Nephron progenitor cell (in vitro differentiated cells): Measurements from ENCODE around the gene CDH4.

ENCODE experiments used
- DNase-seq: peaks from one replicate; pipeline ENCODE4 v3.0.0; 2021
- H3K27ac Mint-ChIP-seq: 2 replicates; pipeline ENCODE4 v1.8.0; 2021; ENCODE audit warnings: mild to moderate bottlenecking, moderate library complexity, mixed read lengths
- H3K27me3 Mint-ChIP-seq: 2 replicates; pipeline ENCODE4 v1.8.0; 2021; ENCODE audit warnings: mild to moderate bottlenecking, low read depth, mixed read lengths; ENCODE audit not compliant: poor library complexity
- H3K36me3 Mint-ChIP-seq: 2 replicates; pipeline ENCODE4 v1.8.0; 2021; ENCODE audit warnings: low read depth, mixed read lengths
- H3K4me1 Mint-ChIP-seq: 2 replicates; pipeline ENCODE4 v1.8.0; 2021; ENCODE audit warnings: mixed read lengths
- H3K4me3 Mint-ChIP-seq: 2 replicates; pipeline ENCODE4 v1.8.0; 2021; ENCODE audit warnings: mild to moderate bottlenecking, moderate library complexity, mixed read lengths
- H3K9me3 Mint-ChIP-seq: 2 replicates; pipeline ENCODE4 v1.8.0; 2021; ENCODE audit warnings: mild to moderate bottlenecking, moderate library complexity, mixed read lengths
- TF ChIP-seq, protein P1 (sequence below): fragments of 200-600 bp; sonication (generic); IDR thresholded peaks from 2 replicates; pipeline ENCODE4 v1.5.0; 2021; ENCODE audit warnings: antibody characterized with exemption

Gene CDH4

GRCh38 chr20:61790116-61790827 lies 538.2 kb downstream of the CDH4 start:
- TF ChIP-seq, protein P1, sequence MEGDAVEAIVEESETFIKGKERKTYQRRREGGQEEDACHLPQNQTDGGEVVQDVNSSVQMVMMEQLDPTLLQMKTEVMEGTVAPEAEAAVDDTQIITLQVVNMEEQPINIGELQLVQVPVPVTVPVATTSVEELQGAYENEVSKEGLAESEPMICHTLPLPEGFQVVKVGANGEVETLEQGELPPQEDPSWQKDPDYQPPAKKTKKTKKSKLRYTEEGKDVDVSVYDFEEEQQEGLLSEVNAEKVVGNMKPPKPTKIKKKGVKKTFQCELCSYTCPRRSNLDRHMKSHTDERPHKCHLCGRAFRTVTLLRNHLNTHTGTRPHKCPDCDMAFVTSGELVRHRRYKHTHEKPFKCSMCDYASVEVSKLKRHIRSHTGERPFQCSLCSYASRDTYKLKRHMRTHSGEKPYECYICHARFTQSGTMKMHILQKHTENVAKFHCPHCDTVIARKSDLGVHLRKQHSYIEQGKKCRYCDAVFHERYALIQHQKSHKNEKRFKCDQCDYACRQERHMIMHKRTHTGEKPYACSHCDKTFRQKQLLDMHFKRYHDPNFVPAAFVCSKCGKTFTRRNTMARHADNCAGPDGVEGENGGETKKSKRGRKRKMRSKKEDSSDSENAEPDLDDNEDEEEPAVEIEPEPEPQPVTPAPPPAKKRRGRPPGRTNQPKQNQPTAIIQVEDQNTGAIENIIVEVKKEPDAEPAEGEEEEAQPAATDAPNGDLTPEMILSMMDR = no peak
- Mint-ChIP-seq H3K9me3 (no peaks in the 10 kb centered on the region), H3K4me1 (peaks cover 13% of the 10 kb centered on the region), H3K27ac (peak overlapping the region; percentile 0), H3K4me3 (no peak overlapping the region), H3K27me3 (peaks cover 19% of the 10 kb centered on the region), H3K36me3 (no peaks in the 10 kb centered on the region)
- DNase-seq = no peak

- Mint-ChIP-seq H3K27ac (no peak overlapping the region), H3K27me3 (peaks cover 23% of the 10 kb centered on the region), H3K4me3 (no peak overlapping the region), H3K9me3 (no peaks in the 10 kb centered on the region), H3K4me1 (peaks cover 17% of the 10 kb centered on the region), H3K36me3 (no peaks in the 10 kb centered on the region)
- TF ChIP-seq, protein P1 = no peak
- DNase-seq = no peak
Measured at GRCh38 chr20:61791995-61792394, 539.9 kb downstream of the CDH4 start.

GRCh38 chr20:61795669-61796630 lies 543.9 kb downstream of the CDH4 start:
- peaks cover 17% of the 10 kb centered on the region for H3K27me3 Mint-ChIP-seq
- peaks cover 6% of the 10 kb centered on the region for H3K4me1 Mint-ChIP-seq
- H3K36me3 Mint-ChIP-seq = no peaks in the 10 kb centered on the region
- H3K4me3 Mint-ChIP-seq = no peak overlapping the region
- no peak overlapping the region for H3K27ac Mint-ChIP-seq
- no peak for DNase-seq
- H3K9me3 Mint-ChIP-seq = no peaks in the 10 kb centered on the region
- TF ChIP-seq, protein P1 = no peak

DNA sequence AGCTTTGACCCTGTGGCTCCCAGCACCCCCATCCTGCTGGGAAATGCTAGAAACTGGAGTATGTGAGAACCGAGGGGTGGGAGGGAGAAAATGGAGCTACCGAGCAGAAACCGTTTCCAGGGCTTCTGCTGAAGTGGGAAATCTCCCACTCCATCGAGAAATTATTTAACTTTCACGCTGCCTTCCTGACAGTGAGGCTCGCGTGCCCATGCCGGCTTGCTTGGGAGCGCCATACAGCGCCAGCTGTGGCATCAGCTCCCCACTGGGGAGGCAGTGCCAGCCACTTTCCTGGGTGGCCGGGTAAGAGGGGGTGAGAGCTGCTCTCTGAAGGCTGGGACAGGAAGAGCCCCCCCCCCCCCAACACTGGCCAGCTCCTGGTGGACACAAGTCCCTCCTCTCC lies 544.7 kb downstream of the CDH4 start:
- peaks cover 17% of the 10 kb centered on the region for H3K27me3 Mint-ChIP-seq
- H3K36me3 Mint-ChIP-seq = no peaks in the 10 kb centered on the region
- TF ChIP-seq, protein P1 = no peak
- H3K27ac Mint-ChIP-seq = no peak overlapping the region
- H3K4me3 Mint-ChIP-seq = no peak overlapping the region
- no peaks in the 10 kb centered on the region for H3K9me3 Mint-ChIP-seq
- no peak for DNase-seq
- H3K4me1 Mint-ChIP-seq = peaks cover 10% of the 10 kb centered on the region

GRCh38 chr20:61797200-61797599 lies 545.1 kb downstream of the CDH4 start:
- Mint-ChIP-seq H3K9me3 (no peaks in the 10 kb centered on the region), H3K36me3 (no peaks in the 10 kb centered on the region), H3K27me3 (peaks cover 17% of the 10 kb centered on the region), H3K27ac (no peak overlapping the region), H3K4me3 (no peak overlapping the region), H3K4me1 (peaks cover 13% of the 10 kb centered on the region)
- TF ChIP-seq, protein P1 = no peak
- no peak for DNase-seq
